NCI-H1930 (cell line): Measurements from ENCODE around the gene OR5P2.
"Not testable (repeated sequence)": the region's sequence is repeated elsewhere in the genome, so short reads cannot be mapped to it uniquely, and the experiment has no call there.

Experiments
- DNase-seq, 2 experiments: peaks; one replicate each; lab custom pipeline; 2025; lab: John Stamatoyannopoulos, UW

OR5P2 gene, protein sequence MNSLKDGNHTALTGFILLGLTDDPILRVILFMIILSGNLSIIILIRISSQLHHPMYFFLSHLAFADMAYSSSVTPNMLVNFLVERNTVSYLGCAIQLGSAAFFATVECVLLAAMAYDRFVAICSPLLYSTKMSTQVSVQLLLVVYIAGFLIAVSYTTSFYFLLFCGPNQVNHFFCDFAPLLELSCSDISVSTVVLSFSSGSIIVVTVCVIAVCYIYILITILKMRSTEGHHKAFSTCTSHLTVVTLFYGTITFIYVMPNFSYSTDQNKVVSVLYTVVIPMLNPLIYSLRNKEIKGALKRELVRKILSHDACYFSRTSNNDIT

DNA sequence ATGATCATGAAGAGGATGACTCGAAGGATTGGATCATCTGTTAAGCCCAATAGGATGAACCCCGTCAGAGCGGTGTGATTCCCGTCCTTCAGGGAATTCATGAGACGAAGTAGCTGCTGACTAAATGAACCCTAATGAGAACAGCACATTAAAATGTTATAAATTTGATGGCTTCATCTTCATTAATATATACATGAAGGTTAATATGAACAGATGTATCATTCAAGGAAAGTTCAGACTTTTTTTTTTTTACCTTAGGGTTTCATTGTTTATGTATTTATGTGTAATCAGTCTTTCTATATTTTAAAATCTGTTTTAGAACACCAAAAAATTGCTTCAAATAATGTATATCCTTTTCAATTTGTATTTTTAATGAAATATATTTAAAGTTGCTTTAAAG lies at the start of gene OR5P2:
Gene OR5P2 (minus strand): TSS at position 101 of the 400 bp plus-strand sequence. CDS start 0 bp downstream, at position 101.
- no peak for DNase-seq

DNA sequence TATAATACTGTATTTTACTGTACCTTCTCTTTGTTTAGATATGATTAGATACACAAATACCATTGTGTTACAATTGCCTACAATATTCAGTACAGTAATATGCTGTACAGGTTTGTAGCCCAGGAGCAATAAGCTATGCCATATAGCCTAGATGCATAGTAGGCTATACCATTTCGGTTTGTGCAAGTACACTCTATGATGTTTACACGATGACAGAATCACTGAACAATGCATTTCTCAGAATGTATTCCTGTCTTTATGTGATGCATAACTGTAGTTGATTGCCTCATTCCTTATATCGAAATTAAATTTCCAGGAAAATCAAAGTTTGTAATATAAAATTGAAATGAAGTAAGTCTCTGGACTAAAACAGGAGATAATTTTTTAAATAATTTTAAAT lies 49.3 kb upstream of the OR5P2 start:
- DNase-seq: no peak

DNA sequence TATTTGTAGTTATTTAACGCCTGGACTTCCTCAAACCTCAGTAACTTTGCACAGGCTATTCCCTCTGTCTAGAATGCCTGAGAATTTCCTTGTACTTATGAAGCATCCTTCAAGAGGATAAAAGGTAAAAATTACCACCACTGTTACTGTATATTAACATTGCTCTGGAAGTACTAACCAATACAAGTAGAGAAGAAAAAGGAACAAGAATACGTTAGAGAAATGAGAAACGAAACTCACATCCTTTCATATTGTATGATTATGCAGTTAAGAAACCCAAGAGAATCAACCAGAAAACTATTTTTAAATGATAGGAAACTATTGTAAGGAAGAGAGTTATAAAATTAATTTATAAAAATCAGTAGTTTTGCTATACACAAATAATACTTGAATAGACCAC lies 48.2 kb upstream of the OR5P2 start:
- no peak for DNase-seq

- DNase-seq: no peak
Measured at GRCh38 chr11:7844521-7844920, 47.8 kb upstream of the OR5P2 start.

GRCh38 chr11:7840578-7840977 lies 43.8 kb upstream of the OR5P2 start:
- DNase-seq: no peak

DNA sequence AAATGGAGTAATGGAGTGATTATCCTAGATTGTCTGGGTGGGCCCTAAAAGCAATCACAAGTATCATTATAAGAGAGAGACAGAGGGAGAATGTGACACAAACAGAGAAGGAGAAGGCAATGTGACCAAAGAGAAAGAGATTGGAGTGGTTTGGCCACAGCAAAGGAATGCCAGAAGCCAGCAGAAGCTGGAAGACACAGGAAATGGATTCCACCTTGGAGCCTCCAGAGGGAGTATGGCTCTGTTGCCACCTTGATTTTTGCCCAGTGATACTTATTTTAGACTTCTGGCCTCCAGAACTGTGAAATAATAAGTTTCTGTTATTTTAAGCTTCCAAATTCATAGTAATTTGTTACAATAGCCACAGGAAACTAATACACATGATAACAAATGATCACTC lies 36.8 kb upstream of the OR5P2 start:
- no peak for DNase-seq

DNA sequence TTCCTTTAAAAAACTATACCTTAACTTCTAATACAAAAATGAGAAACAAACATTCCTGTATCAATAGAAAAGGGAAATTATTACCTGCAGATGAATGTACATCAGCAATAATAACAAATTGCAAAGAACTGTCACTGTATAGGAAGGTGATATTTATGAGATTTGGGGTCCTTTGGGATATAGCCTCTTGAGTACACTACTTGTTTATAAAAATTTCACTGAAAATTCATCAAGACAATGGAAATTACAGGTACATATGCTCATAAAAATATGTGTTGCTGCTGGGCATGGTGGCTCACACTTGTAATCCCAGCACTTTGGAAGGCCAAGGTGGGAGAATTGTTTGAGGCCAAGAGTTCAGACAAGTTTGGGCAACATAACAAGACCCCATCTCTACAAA lies 34.0 kb upstream of the OR5P2 start, which contains the start of gene OR5P3:
Gene OR5P3 (minus strand): TSS at position 101 of the 400 bp plus-strand sequence.
- DNase-seq: no peak

GRCh38 chr11:7826324-7826723 lies 29.6 kb upstream of the OR5P2 start:
- DNase-seq: no peak

GRCh38 chr11:7820417-7820816 lies 23.7 kb upstream of the OR5P2 start:
- DNase-seq: not testable (repeated sequence)

DNA sequence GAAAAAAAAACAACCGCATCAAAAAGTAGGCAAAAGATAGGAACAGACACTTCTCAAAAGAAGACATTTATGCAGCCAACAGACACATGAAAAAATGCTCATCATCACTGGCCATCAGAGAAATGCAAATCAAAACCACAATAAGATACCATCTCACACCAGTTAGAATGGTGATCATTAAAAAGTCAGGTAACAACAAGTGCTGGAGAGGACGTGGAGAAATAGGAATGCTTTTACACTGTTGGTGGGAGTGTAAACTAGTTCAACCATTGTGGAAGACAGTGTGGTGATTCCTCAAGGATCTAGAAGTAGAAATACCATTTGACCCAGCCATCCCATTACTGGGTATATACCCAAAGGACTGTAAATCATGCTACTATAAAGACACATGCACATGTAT lies 18.2 kb upstream of the OR5P2 start:
- not testable (repeated sequence) for DNase-seq

DNA sequence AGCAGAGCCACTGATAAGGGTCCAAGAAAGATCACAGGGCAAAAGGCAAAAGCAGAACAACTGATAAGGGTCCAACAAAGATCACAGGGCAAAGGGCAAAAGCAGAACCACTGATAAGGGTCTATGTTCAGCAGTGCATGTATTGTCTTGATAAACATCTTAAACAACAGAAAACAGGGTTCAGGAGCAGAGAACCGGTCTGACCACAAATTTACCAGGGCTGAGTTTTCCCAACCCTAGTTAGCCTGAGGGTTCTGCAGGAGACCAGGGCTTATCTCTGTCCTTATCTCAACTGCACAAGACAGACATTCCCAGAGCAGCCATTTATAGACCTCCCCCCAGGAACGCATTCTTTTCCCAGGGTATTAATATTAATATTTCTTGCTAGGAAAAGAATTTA lies 13.6 kb upstream of the OR5P2 start:
- DNase-seq: not testable (repeated sequence)

DNA sequence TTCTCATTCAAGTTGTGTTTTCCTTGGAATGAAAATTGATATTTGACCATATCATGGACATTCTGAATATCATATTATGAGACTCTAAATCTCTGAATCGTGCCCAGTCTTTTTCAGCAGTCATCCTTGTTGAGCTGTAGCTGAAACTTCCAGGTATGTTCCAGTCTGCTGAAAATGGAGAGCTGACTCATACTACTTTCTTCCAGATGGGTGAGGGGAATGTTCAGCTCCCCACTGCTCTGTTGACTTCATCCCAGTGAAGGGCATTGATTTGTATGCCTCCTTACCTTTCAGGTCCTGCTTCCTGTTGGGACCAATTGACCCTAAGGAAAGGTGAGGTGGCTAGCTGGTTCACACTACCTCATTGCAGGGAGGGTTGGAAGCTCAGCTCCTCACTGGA lies 3.5 kb downstream of the OR5P2 start:
- no peak for DNase-seq

GRCh38 chr11:7787239-7787638 lies 9.5 kb downstream of the OR5P2 start:
- DNase-seq: no peak

DNA sequence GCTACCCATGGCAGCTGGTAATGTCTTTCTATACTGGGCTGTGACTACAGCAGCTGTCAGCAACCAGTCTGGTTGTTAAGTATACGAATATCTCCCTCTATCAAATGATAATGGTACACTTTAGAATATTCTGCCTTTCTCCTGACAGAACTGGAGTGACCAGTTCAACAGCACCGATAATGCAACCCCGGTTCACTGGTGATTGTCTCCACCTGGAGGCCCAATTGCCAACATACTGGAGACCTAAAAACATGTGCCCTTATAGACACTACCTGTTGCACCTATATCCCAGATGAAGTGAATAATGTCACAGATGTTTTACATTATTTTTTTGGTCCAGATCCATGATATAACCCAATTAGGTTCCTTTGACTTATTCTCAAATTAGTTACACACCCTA lies 21.1 kb downstream of the OR5P2 start:
- no peak for DNase-seq

DNA sequence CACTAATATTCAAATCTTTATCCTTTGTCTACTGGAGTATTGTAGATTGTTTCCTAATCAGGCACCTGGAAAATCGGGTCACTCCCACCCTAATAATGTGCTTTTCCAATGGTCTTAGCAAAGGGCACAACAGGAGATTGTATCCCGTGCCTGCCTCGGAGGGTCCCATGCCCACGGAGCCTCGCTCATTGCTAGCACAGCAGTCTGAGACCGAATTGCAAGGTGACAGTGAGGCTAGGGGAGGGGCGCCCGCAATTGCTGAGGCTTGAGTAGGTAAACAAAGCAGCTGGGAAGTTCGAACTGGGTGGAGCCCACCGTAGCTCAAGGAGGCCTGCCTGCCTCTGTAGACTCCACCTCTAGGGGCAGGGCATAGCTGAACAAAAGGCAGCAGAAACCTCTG lies 32.4 kb downstream of the OR5P2 start:
- DNase-seq: not testable (repeated sequence)

DNA sequence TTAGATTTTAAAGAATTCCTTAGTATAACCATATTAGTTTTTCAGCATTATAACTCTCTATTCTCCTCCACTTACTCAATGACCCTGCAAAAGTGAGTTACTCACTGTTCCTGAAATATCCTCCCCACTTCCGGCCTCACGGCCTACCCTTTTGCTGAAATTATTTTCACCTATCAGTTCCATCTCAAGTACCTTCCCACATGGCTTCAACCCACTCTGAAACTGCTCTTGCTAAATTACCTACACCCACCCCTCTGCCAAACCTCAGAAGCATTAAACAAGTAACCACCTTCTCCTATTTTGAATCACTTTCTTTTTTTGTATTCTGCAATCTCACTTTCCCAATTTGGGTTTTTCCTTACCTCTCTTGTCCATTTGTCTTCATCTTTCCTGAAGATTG lies 37.7 kb downstream of the OR5P2 start:
- DNase-seq: no peak

DNA sequence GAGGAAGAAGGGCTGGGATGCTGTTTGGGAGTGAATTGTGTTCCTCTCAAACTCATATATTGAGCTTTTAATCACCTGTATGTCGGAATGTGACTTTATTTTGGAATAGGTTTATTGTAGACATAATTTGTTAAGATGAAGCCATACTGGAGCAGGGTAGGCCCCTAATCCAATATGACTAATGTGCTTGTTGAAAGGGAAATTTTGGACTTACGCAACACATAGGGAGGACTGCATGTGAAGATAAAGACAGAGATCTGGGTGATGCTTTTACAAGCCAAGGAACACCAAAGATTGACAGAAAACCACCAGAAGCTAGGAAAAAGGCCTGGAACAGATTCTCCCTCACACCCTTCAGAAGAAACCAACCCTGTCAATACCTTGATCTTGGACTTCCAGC lies 47.3 kb downstream of the OR5P2 start:
- no peak for DNase-seq
